Measurements from ENCODE around the gene CPT1A. TPM values are rescaled to one million over a fixed set of nuclear protein-coding genes. Genes with fewer than 3 reads are reported as not detected.

The CPT1A gene
- total RNA-seq, 1 donor from 2014 or later: 0.54 TPM

- Mint-ChIP-seq H3K36me3 (ENCODE audit: low read depth) (no peaks in the 10 kb centered on the region), H3K27me3 (ENCODE audit: low read depth) (peaks cover 8% of the 10 kb centered on the region), H3K4me1 (no peaks in the 10 kb centered on the region), H3K27ac (ENCODE audit: unreplicated experiment) (no peak overlapping the region), H3K9me3 (no peaks in the 10 kb centered on the region), H3K4me3 (no peak overlapping the region)
- TF ChIP-seq, protein P1, sequence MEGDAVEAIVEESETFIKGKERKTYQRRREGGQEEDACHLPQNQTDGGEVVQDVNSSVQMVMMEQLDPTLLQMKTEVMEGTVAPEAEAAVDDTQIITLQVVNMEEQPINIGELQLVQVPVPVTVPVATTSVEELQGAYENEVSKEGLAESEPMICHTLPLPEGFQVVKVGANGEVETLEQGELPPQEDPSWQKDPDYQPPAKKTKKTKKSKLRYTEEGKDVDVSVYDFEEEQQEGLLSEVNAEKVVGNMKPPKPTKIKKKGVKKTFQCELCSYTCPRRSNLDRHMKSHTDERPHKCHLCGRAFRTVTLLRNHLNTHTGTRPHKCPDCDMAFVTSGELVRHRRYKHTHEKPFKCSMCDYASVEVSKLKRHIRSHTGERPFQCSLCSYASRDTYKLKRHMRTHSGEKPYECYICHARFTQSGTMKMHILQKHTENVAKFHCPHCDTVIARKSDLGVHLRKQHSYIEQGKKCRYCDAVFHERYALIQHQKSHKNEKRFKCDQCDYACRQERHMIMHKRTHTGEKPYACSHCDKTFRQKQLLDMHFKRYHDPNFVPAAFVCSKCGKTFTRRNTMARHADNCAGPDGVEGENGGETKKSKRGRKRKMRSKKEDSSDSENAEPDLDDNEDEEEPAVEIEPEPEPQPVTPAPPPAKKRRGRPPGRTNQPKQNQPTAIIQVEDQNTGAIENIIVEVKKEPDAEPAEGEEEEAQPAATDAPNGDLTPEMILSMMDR (conservative IDR thresholded peaks at IDR 0.05): no peak
- DNase-seq (ENCODE audit: low read depth, low spot score): no peak
Measured at GRCh38 chr11:68770781-68771180, 70.9 kb downstream of the CPT1A start.

GRCh38 chr11:68767672-68768071 is 74.0 kb downstream of the CPT1A start:
- Mint-ChIP-seq H3K36me3 (ENCODE audit: low read depth) (no peaks in the 10 kb centered on the region), H3K4me1 (peaks cover 6% of the 10 kb centered on the region), H3K4me3 (no peak overlapping the region), H3K27ac (ENCODE audit: unreplicated experiment) (no peak overlapping the region), H3K9me3 (no peaks in the 10 kb centered on the region), H3K27me3 (ENCODE audit: low read depth) (peaks cover 3% of the 10 kb centered on the region)
- TF ChIP-seq, protein P1 (conservative IDR thresholded peaks at IDR 0.05): no peak
- DNase-seq (ENCODE audit: low read depth, low spot score): no peak

- H3K36me3 Mint-ChIP-seq (ENCODE audit: low read depth): no peaks in the 10 kb centered on the region
- H3K27me3 Mint-ChIP-seq (ENCODE audit: low read depth): peaks cover 3% of the 10 kb centered on the region
- no peak overlapping the region for H3K4me3 Mint-ChIP-seq
- H3K4me1 Mint-ChIP-seq: peaks cover 6% of the 10 kb centered on the region
- no peak for DNase-seq (ENCODE audit: low read depth, low spot score)
- H3K9me3 Mint-ChIP-seq: no peaks in the 10 kb centered on the region
- TF ChIP-seq, protein P1 (conservative IDR thresholded peaks at IDR 0.05): no peak
- no peak overlapping the region for H3K27ac Mint-ChIP-seq (ENCODE audit: unreplicated experiment)
Measured at GRCh38 chr11:68766786-68767185, 74.9 kb downstream of the CPT1A start.

DNA sequence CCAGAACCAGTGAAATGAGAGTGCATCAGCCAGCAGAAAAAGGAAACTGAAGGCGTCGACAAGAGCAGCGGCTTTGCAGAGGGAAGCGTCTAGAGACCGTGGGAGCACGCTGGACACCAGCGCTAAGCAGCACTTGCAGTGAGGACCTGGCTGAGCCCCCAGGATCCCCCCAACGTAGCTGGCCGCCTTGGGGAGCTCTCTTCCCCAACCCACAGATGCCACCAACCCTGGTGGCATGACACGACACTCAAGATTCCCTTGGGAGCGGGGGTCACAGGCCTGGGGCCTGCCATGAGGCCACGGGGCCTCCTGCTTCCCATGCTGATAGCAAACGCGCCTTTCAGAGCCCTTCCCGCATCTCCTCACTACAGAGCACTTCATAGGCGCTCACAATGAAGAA is 77.0 kb downstream of the CPT1A start:
- Mint-ChIP-seq H3K9me3 (no peaks in the 10 kb centered on the region), H3K4me1 (peaks cover 6% of the 10 kb centered on the region), H3K27ac (ENCODE audit: unreplicated experiment) (no peak overlapping the region), H3K27me3 (ENCODE audit: low read depth) (no peaks in the 10 kb centered on the region), H3K4me3 (no peak overlapping the region), H3K36me3 (ENCODE audit: low read depth) (no peaks in the 10 kb centered on the region)
- DNase-seq (ENCODE audit: low read depth, low spot score): no peak
- TF ChIP-seq, protein P1 (conservative IDR thresholded peaks at IDR 0.05): no peak

DNA sequence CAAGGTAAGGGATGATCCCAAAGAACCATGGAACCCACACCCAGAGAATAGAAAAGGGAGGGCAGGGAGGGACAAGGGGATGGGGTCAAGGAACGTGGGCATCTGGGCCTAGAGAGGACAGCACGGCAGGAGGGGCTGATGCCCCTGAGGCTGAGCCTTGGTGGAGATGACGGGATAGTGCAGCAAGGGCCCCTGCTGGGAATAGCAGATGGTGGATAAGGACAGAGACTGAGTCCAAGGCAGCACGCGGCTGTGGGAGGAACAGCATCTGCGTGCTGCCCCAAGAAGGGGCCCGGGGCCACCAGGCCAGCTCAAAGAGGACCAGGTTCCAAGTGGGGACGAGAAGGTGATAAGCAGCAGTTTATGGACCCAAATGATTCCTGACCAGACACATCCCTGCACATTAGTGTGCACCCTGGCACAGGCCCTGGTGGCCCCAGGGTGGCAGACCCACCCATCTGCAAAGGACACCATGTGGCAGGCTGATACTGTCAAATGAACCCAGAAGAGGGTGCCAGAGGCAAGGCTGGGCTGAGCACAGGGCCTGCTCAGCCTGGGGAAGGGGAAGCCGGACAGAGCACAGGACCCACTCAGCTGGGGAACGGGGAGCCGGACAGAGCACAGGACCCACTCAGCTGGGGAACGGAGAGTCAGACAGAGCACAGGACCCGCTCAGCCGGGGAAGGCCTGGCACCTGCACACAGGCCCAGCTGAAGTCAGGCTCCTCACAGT is 77.6 kb downstream of the CPT1A start:
- peaks cover 6% of the 10 kb centered on the region for H3K4me1 Mint-ChIP-seq
- no peak overlapping the region for H3K27ac Mint-ChIP-seq (ENCODE audit: unreplicated experiment)
- DNase-seq (ENCODE audit: low read depth, low spot score): no peak
- TF ChIP-seq, protein P1 (conservative IDR thresholded peaks at IDR 0.05): peak; percentile 21
- H3K4me3 Mint-ChIP-seq: no peak overlapping the region
- H3K36me3 Mint-ChIP-seq (ENCODE audit: low read depth): no peaks in the 10 kb centered on the region
- H3K9me3 Mint-ChIP-seq: no peaks in the 10 kb centered on the region
- H3K27me3 Mint-ChIP-seq (ENCODE audit: low read depth): no peaks in the 10 kb centered on the region

Measured in neural crest cell (in vitro differentiated cells).